Liver (tissue), 3 donors: ENCODE measurements around the gene ATP11A.

Experiments used
- CTCF ChIP-seq: fragments of 150-350 bp; IDR thresholded peaks from 2 replicates; pipeline ENCODE4 v1.5.1; 2017; ENCODE audit warnings: improper control_type of control experiment, low read depth, low read length; ENCODE audit not compliant: missing input control
- FOXA1 ChIP-seq: IDR thresholded peaks from 2 replicates; pipeline ENCODE4 v1.6.1; 2016; ENCODE audit warnings: antibody characterized with exemption
- GABPA ChIP-seq, 2 donors: IDR thresholded peaks in 1 of 2; conservative IDR thresholded peaks in 1 of 2; 2 replicates each; pipeline ENCODE4 v1.6.1; 2016; ENCODE audit warnings: antibody characterized with exemption in 2 of 2, mild to moderate bottlenecking in 1 of 2, moderate library complexity in 1 of 2
- MAX ChIP-seq: IDR thresholded peaks from 2 replicates; pipeline ENCODE4 v1.6.1; 2016; ENCODE audit warnings: antibody characterized with exemption
- NR2F2 ChIP-seq: IDR thresholded peaks from 2 replicates; pipeline ENCODE4 v1.6.1; 2016; ENCODE audit warnings: antibody characterized with exemption
- RAD21 ChIP-seq, 2 donors: IDR thresholded peaks; 2 replicates each; pipeline ENCODE4 v1.6.1; 2016; ENCODE audit warnings: antibody characterized with exemption in 2 of 2, mild to moderate bottlenecking in 2 of 2
- REST ChIP-seq: IDR thresholded peaks from 2 replicates; pipeline ENCODE4 v1.6.1; 2016; ENCODE audit warnings: antibody characterized with exemption, mild to moderate bottlenecking
- YY1 ChIP-seq: IDR thresholded peaks from 2 replicates; pipeline ENCODE4 v1.6.1; 2016; ENCODE audit warnings: antibody characterized with exemption, mild to moderate bottlenecking
- donor health status: healthy.
- donor health status: healthy.

GRCh38 chr13:112756081-112756480, 66.2 kb downstream of the ATP11A start:
- TF ChIP-seq CTCF (no peak), FOXA1 (no peak), NR2F2 (no peak), YY1 (no peak), MAX (no peak), GABPA (IDR thresholded peaks at IDR 0.05 in 1 of 2, conservative IDR thresholded peaks at IDR 0.05 in 1 of 2) (no peak), RAD21 (IDR thresholded peaks at IDR 0.05) (no peak), REST (no peak)
